H1 (cell line): ENCODE data around the gene DNAJC6.

Source experiments
- ATF3 ChIP-seq: IDR thresholded peaks from 2 replicates; pipeline ENCODE4 v1.6.1; 2011; ENCODE audit warnings: low read depth, mild to moderate bottlenecking, low read length; ENCODE audit not compliant: insufficient read depth
- CBX8 ChIP-seq: fragments of 300-800, 300-1000 bp; sonication (generic); IDR thresholded peaks from 2 replicates; pipeline ENCODE4 v1.7.1; 2016; ENCODE audit warnings: low read depth, low read length, borderline replicate concordance
- CHD1 ChIP-seq: IDR thresholded peaks from 2 replicates; pipeline ENCODE4 v1.6.1; 2012; ENCODE audit warnings: low read depth, low read length, improper control_type of control experiment
- CHD2 ChIP-seq: IDR thresholded peaks from 2 replicates; pipeline ENCODE4 v1.6.1; 2012; ENCODE audit warnings: low read length, improper control_type of control experiment
- EP300 ChIP-seq, 2 experiments: IDR thresholded peaks; 1 replicate in 1 of 2; 2 replicates in 1 of 2; pipeline ENCODE4 v1.6.1; 2011 to 2012; ENCODE audit warnings: low read depth in 2 of 2, low read length in 2 of 2, mild to moderate bottlenecking in 2 of 2, borderline replicate concordance in 1 of 2, inconsistent platforms in 1 of 2, moderate library complexity in 1 of 2
- GABPA ChIP-seq: IDR thresholded peaks from 2 replicates; pipeline ENCODE4 v1.6.1; 2011; ENCODE audit warnings: mild to moderate bottlenecking, low read length, moderate library complexity, borderline replicate concordance; ENCODE audit not compliant: insufficient read depth
- JUND ChIP-seq: IDR thresholded peaks from 2 replicates; pipeline ENCODE4 v1.6.1; 2011; ENCODE audit warnings: mild to moderate bottlenecking, improper control_type of control experiment, low read length
- MAFK ChIP-seq: IDR thresholded peaks from 2 replicates; pipeline ENCODE4 v1.6.1; 2012; ENCODE audit warnings: low read depth, mild to moderate bottlenecking, improper control_type of control experiment, low read length
- SP4 ChIP-seq: IDR thresholded peaks from 2 replicates; pipeline ENCODE4 v1.6.1; 2012; ENCODE audit warnings: low read length, inconsistent platforms
- SUZ12 ChIP-seq: fragments of 200-600 bp; sonication (generic); IDR thresholded peaks from 2 replicates; pipeline ENCODE4 v1.6.1; 2012; ENCODE audit warnings: mild to moderate bottlenecking, inconsistent platforms, low read length, moderate library complexity, mixed read lengths
- TF ChIP-seq, protein P1 (sequence below): IDR thresholded peaks from 2 replicates; pipeline ENCODE4 v1.6.1; 2011; ENCODE audit warnings: low read length, improper control_type of control experiment
- TF ChIP-seq, protein P2 (sequence below), 3 experiments: IDR thresholded peaks; 1 replicate in 2 of 3; 2 replicates in 1 of 3; pipeline versions ENCODE4 v1.5.1 to v1.6.1; 2011; ENCODE audit warnings: low read length in 3 of 3, mild to moderate bottlenecking in 3 of 3, inconsistent platforms in 2 of 3, low read depth in 1 of 3, moderate library complexity in 1 of 3; ENCODE audit not compliant: insufficient read depth in 1 of 3; ENCODE audit errors: control extremely low read depth in 1 of 3

DNA sequence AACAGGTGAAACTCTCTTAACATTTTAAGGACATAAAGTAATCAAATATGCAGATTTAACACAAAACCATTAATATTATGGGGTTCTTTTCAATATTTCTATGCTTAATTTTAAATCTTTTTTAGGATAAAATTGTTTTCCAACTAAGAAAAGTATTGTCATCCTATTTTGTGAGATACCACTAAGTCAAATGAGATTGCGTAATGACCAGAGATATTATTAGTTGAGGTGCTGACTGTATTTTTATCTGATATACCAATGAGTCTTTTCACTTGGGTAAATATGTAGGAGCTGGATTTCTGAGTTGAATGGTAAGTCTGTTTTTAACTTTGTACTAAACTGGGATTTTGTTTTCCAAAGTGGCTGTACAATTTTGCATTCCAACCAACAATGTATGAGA is 136.5 kb downstream of the DNAJC6 start:
- TF ChIP-seq SP4 (no peak), JUND (no peak), MAFK (no peak), EP300 (IDR thresholded peaks at IDR 0.05; ENCODE audit: borderline replicate concordance in 1 of 2, low read depth in 2 of 2, low read length in 2 of 2) (no peak), ATF3 (no peak), CHD2 (no peak), CHD1 (no peak), GABPA (no peak), CBX8 (no peak), SUZ12 (no peak)
- TF ChIP-seq, protein P1, sequence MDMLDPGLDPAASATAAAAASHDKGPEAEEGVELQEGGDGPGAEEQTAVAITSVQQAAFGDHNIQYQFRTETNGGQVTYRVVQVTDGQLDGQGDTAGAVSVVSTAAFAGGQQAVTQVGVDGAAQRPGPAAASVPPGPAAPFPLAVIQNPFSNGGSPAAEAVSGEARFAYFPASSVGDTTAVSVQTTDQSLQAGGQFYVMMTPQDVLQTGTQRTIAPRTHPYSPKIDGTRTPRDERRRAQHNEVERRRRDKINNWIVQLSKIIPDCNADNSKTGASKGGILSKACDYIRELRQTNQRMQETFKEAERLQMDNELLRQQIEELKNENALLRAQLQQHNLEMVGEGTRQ, result no peak
- TF ChIP-seq, protein P2, sequence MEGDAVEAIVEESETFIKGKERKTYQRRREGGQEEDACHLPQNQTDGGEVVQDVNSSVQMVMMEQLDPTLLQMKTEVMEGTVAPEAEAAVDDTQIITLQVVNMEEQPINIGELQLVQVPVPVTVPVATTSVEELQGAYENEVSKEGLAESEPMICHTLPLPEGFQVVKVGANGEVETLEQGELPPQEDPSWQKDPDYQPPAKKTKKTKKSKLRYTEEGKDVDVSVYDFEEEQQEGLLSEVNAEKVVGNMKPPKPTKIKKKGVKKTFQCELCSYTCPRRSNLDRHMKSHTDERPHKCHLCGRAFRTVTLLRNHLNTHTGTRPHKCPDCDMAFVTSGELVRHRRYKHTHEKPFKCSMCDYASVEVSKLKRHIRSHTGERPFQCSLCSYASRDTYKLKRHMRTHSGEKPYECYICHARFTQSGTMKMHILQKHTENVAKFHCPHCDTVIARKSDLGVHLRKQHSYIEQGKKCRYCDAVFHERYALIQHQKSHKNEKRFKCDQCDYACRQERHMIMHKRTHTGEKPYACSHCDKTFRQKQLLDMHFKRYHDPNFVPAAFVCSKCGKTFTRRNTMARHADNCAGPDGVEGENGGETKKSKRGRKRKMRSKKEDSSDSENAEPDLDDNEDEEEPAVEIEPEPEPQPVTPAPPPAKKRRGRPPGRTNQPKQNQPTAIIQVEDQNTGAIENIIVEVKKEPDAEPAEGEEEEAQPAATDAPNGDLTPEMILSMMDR (IDR thresholded peaks at IDR 0.05; ENCODE audit: control extremely low read depth in 1 of 3, insufficient read depth in 1 of 3, low read depth in 1 of 3, low read length in 3 of 3), result no peak
